ENCODE measurements around the gene ELMO3.

Gene ELMO3

GRCh38 chr16:67193536-67193935, 5.4 kb upstream of the ELMO3 start:
- peak overlapping the region; percentile 95 for H3K4me3 ChIP-seq (ENCODE audit: low read length)
- H3K4me2 ChIP-seq (ENCODE audit: low read length) = peak overlapping the region; percentile 89
- no peaks in the 10 kb centered on the region for H3K27me3 ChIP-seq (ENCODE audit: control insufficient read depth, low read length)
- no peaks in the 10 kb centered on the region for H3F3A ChIP-seq (ENCODE audit: control insufficient read depth, insufficient read depth)
- H3K9me3 ChIP-seq (ENCODE audit: control insufficient read depth, insufficient read depth, low read length) = no peaks in the 10 kb centered on the region
- H3K79me2 ChIP-seq (ENCODE audit: control insufficient read depth, low read length) = peaks cover 38% of the 10 kb centered on the region
- H3K4me1 ChIP-seq (ENCODE audit: control insufficient read depth, low read length) = peaks cover 15% of the 10 kb centered on the region
- no peaks in the 10 kb centered on the region for H3K9me2 ChIP-seq (replicated peaks; ENCODE audit: control insufficient read depth, low read length)
- peaks cover 64% of the 10 kb centered on the region for H3K36me3 ChIP-seq (ENCODE audit: control insufficient read depth, low read length)
- H3K27ac ChIP-seq (ENCODE audit: low read depth, low read length) = no peak overlapping the region
- peaks cover 3% of the 10 kb centered on the region for H4K20me1 ChIP-seq (ENCODE audit: control insufficient read depth, insufficient read depth, low read depth, low read length)
- TF ChIP-seq EZH2phosphoT487 (IDR thresholded peaks at IDR 0.05; ENCODE audit: borderline replicate concordance, low read length) (no peak), CTCF (IDR thresholded peaks at IDR 0.05; ENCODE audit: low read depth, low read length, poor library complexity, severe bottlenecking) (no peak)

GRCh38 chr16:67194260-67194659, 4.7 kb upstream of the ELMO3 start:
- TF ChIP-seq EZH2phosphoT487 (IDR thresholded peaks at IDR 0.05; ENCODE audit: borderline replicate concordance, low read length) (no peak), CTCF (IDR thresholded peaks at IDR 0.05; ENCODE audit: low read depth, low read length, poor library complexity, severe bottlenecking) (no peak)
- Histone ChIP-seq H3K4me2 (ENCODE audit: low read length) (no peak overlapping the region), H3K4me1 (ENCODE audit: control insufficient read depth, low read length) (peaks cover 15% of the 10 kb centered on the region), H3K9me2 (replicated peaks; ENCODE audit: control insufficient read depth, low read length) (no peaks in the 10 kb centered on the region), H3K9me3 (ENCODE audit: control insufficient read depth, insufficient read depth, low read length) (no peaks in the 10 kb centered on the region), H3F3A (ENCODE audit: control insufficient read depth, insufficient read depth) (no peaks in the 10 kb centered on the region), H4K20me1 (ENCODE audit: control insufficient read depth, insufficient read depth, low read depth, low read length) (peaks cover 3% of the 10 kb centered on the region), H3K36me3 (ENCODE audit: control insufficient read depth, low read length) (peaks cover 70% of the 10 kb centered on the region), H3K4me3 (ENCODE audit: low read length) (no peak overlapping the region), H3K27ac (ENCODE audit: low read depth, low read length) (no peak overlapping the region), H3K27me3 (ENCODE audit: control insufficient read depth, low read length) (no peaks in the 10 kb centered on the region), H3K79me2 (ENCODE audit: control insufficient read depth, low read length) (peaks cover 38% of the 10 kb centered on the region)

- peaks cover 15% of the 10 kb centered on the region for H3K4me1 ChIP-seq (ENCODE audit: control insufficient read depth, low read length)
- no peak overlapping the region for H3K27ac ChIP-seq (ENCODE audit: low read depth, low read length)
- H3K36me3 ChIP-seq (ENCODE audit: control insufficient read depth, low read length) = peaks cover 82% of the 10 kb centered on the region
- H3K9me2 ChIP-seq (replicated peaks; ENCODE audit: control insufficient read depth, low read length) = no peaks in the 10 kb centered on the region
- no peak overlapping the region for H3K4me3 ChIP-seq (ENCODE audit: low read length)
- H3K9me3 ChIP-seq (ENCODE audit: control insufficient read depth, insufficient read depth, low read length) = no peaks in the 10 kb centered on the region
- TF ChIP-seq EZH2phosphoT487 (IDR thresholded peaks at IDR 0.05; ENCODE audit: borderline replicate concordance, low read length) (no peak), CTCF (IDR thresholded peaks at IDR 0.05; ENCODE audit: low read depth, low read length, poor library complexity, severe bottlenecking) (no peak)
- H3K4me2 ChIP-seq (ENCODE audit: low read length) = no peak overlapping the region
- H3K27me3 ChIP-seq (ENCODE audit: control insufficient read depth, low read length) = no peaks in the 10 kb centered on the region
- H4K20me1 ChIP-seq (ENCODE audit: control insufficient read depth, insufficient read depth, low read depth, low read length) = peaks cover 3% of the 10 kb centered on the region
- H3F3A ChIP-seq (ENCODE audit: control insufficient read depth, insufficient read depth) = no peaks in the 10 kb centered on the region
- H3K79me2 ChIP-seq (ENCODE audit: control insufficient read depth, low read length) = peaks cover 38% of the 10 kb centered on the region
Observed at GRCh38 chr16:67195676-67196075, 3.3 kb upstream of the ELMO3 start.
